AG20443 (cell line): ENCODE results near the gene TRMT112.

Source experiments
- DNase-seq: peaks from one replicate; pipeline ENCODE4 v3.0.0; 2012; ENCODE audit warnings: low spot score, mixed read lengths

The TRMT112 gene

GRCh38 chr11:64269540-64270220 lies 47.7 kb downstream of the TRMT112 start:
- peak; percentile 92 for DNase-seq

DNA sequence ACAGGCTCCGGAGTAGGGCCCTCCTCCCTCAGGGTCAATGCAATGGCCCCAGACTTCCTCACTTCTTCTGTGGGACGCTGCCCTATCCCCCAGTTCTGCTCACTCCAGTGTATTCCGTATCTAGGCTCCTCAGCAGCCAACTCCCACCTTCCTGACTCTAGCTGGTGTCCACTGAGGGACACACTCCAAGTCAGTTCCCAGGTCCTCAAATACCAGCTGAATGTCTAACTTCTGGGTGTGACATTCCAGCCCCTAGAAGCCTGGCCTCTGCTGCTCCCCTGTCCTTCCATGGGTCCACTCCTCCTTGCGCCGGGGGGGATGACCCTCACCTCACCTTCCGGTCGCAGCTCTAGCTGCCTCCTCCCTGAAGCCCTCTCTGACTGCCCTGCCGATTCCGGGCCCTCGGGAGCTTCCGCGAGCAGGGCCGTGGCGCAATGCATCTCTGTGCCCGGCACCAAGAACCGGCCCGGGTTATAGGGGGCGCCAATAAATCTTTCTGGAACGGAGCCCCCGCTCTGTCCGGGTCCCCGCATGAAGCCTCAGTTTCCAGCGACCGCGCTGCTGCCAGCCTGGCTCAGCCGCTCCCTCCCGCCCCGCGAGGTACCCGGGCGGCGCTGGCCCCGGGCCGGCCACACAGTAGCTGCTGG lies 48.3 kb downstream of the TRMT112 start:
- DNase-seq = peak; percentile 28

- peak; percentile 29 for DNase-seq
These were observed 49.1 kb downstream of the TRMT112 start for GRCh38 chr11:64268025-64268892.

DNA sequence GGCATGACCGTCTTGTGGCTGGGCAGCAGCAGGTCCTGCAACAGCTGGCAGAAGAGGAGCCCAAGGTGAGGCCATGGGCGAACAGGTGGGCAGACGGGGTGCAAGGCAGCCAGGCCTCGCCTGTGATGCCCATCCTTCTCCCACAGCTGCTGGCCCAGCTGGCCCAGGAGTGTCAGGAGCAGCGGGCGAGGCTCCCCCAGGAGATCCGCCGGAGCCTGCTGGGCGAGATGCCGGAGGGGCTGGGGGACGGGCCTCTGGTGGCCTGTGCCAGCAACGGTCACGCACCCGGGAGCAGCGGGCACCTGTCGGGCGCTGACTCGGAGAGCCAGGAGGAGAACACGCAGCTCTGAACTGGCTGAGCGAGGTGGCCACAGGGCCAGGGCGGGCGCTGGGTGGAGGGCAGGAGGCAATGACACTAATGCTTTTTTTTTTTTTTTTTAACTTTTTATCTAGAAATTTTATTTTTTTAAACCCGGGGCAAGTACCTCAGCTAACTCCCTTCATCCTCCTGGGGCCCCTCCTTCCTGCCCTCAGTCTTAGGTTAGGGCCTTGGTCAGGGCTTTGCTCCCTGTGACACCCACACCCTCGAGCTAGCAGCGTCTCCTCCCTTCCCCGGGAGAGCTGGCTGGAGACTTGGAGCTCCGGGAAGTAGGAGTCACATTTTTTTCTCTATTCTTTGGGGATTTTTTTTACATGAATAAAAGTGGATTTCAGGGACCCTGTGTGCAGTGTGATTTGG lies 50.0 kb downstream of the TRMT112 start:
- no peak for DNase-seq
